WTC11 (cell line): ENCODE results near the gene LDB2.
A peak's percentile ranks its signal among the peaks of the same experiment; 100 is the strongest.

Experiments
- CBFB ChIP-seq: sonication (generic); formaldehyde crosslinking; IDR thresholded peaks from 2 replicates; pipeline ENCODE4 v1.8.1; 2022; ENCODE audit warnings: mild to moderate bottlenecking, low read depth, missing genetic modification reagents
- CTCF ChIP-seq: fragments of 200-600 bp; IDR thresholded peaks from 2 replicates; pipeline ENCODE4 v1.8.0; 2022; ENCODE audit warnings: antibody characterized with exemption
- JUN ChIP-seq: sonication (generic); formaldehyde crosslinking; IDR thresholded peaks from 2 replicates; pipeline ENCODE4 v1.8.0; 2023; ENCODE audit warnings: mild to moderate bottlenecking, missing genetic modification reagents
- MAX ChIP-seq: sonication (generic); formaldehyde crosslinking; IDR thresholded peaks from 2 replicates; pipeline ENCODE4 v1.8.0; 2022; ENCODE audit warnings: mild to moderate bottlenecking, missing genetic modification reagents
- NFATC4 ChIP-seq: fragments of 250-450 bp; sonication (Bioruptor Pico); IDR thresholded peaks from 2 replicates; pipeline ENCODE4 v1.9.0; 2021; ENCODE audit warnings: mild to moderate bottlenecking
- NR3C1 ChIP-seq: sonication (generic); formaldehyde crosslinking; conservative IDR thresholded peaks from 2 replicates; pipeline ENCODE4 v1.8.1; 2023; ENCODE audit warnings: low read depth, mild to moderate bottlenecking, missing genetic modification reagents
- SP1 ChIP-seq: sonication (generic); formaldehyde crosslinking; conservative IDR thresholded peaks from 2 replicates; pipeline ENCODE4 v1.8.1; 2022; ENCODE audit warnings: missing genetic modification reagents
- TEAD1 ChIP-seq: sonication (generic); formaldehyde crosslinking; IDR thresholded peaks from 2 replicates; pipeline ENCODE4 v1.8.0; 2022; ENCODE audit warnings: mild to moderate bottlenecking, missing genetic modification reagents
- USF2 ChIP-seq: sonication (generic); formaldehyde crosslinking; IDR thresholded peaks from 2 replicates; pipeline ENCODE4 v1.8.1; 2023; ENCODE audit warnings: mild to moderate bottlenecking, missing genetic modification reagents, moderate library complexity

GRCh38 chr4:16794816-16795445 lies 103.5 kb downstream of the LDB2 start:
- TF ChIP-seq NR3C1 (CRISPR knock-in tag) (no peak), CTCF (peak; percentile 90), CBFB (CRISPR knock-in tag) (no peak), TEAD1 (no peak), SP1 (no peak), NFATC4 (no peak), MAX (CRISPR knock-in tag) (peak; percentile 40; the same call in 1 of the 2 replicates), JUN (CRISPR knock-in tag) (no peak), USF2 (CRISPR knock-in tag) (peak; percentile 23; the same call in 1 of the 2 replicates)
